Measurements from ENCODE around the gene SH3BP4.
A peak's percentile ranks its signal among the peaks of the same experiment; 100 is the strongest.

SH3BP4 gene

GRCh38 chr2:235024931-235025773 lies 73.3 kb downstream of the SH3BP4 start:
- DNase-seq: no peak

GRCh38 chr2:235025800-235026536 lies 74.2 kb downstream of the SH3BP4 start:
- DNase-seq: peak; percentile 91

GRCh38 chr2:235026649-235027557 lies 75.1 kb downstream of the SH3BP4 start:
- peak; percentile 69 for DNase-seq

- DNase-seq: peak; percentile 59
These were observed 75.9 kb downstream of the SH3BP4 start for GRCh38 chr2:235027558-235028214.

- DNase-seq: no peak
These were observed 76.8 kb downstream of the SH3BP4 start for GRCh38 chr2:235028646-235029045.

GRCh38 chr2:235029054-235029453 lies 77.2 kb downstream of the SH3BP4 start:
- DNase-seq: no peak

- no peak for DNase-seq
These were observed 78.3 kb downstream of the SH3BP4 start for GRCh38 chr2:235030126-235030525.

GRCh38 chr2:235030936-235031335 lies 79.1 kb downstream of the SH3BP4 start:
- DNase-seq: no peak

- DNase-seq: no peak
These were observed 80.0 kb downstream of the SH3BP4 start for GRCh38 chr2:235031686-235032373.

GRCh38 chr2:235032466-235032865 lies 80.6 kb downstream of the SH3BP4 start:
- no peak for DNase-seq

- DNase-seq: no peak
These were observed 81.1 kb downstream of the SH3BP4 start for GRCh38 chr2:235032949-235033348.

GRCh38 chr2:235034265-235035118 lies 82.7 kb downstream of the SH3BP4 start:
- DNase-seq: no peak

GRCh38 chr2:235037604-235038166 lies 85.9 kb downstream of the SH3BP4 start:
- DNase-seq: no peak

- DNase-seq: no peak
These were observed 89.6 kb downstream of the SH3BP4 start for GRCh38 chr2:235041221-235041917.

GRCh38 chr2:235041918-235042575 lies 90.2 kb downstream of the SH3BP4 start:
- DNase-seq: no peak

GRCh38 chr2:235042576-235043515 lies 91.0 kb downstream of the SH3BP4 start:
- DNase-seq: no peak

- no peak for DNase-seq
These were observed 92.1 kb downstream of the SH3BP4 start for GRCh38 chr2:235043762-235044500.
